Tibial artery (tissue), 4 donors: ENCODE data around the gene TWSG1.

ENCODE experiments used
- DNase-seq, 2 donors: peaks; one replicate each; pipeline ENCODE4 v3.0.0-alpha.2; 2019
- H3K27ac ChIP-seq, 2 donors: fragments of 200-600 bp; sonication (generic) in 1 of 2; 1 replicate in 1 of 2; 2 replicates in 1 of 2; pipeline ENCODE4 v1.5.1; 2018 to 2019; ENCODE audit warnings: mild to moderate bottlenecking in 1 of 2
- H3K27me3 ChIP-seq, 2 donors: fragments of 200-600 bp; sonication (generic) in 1 of 2; one replicate each; pipeline versions ENCODE4 v1.5.1 to v1.6.0; 2016 to 2019
- H3K36me3 ChIP-seq, 3 donors: fragments of 200-600 bp; sonication (generic) in 2 of 3; one replicate each; pipeline ENCODE4 v1.5.1; 2016 to 2019; ENCODE audit warnings: mild to moderate bottlenecking in 2 of 3
- H3K4me1 ChIP-seq, 4 donors: fragments of 200-600 bp; sonication (generic) in 2 of 4; 1 replicate in 3 of 4; 2 replicates in 1 of 4; pipeline ENCODE4 v1.5.1; 2016 to 2019
- H3K4me3 ChIP-seq, 2 donors: fragments of 200-600 bp; sonication (generic) in 1 of 2; 1 replicate in 1 of 2; 2 replicates in 1 of 2; pipeline ENCODE4 v1.5.1; 2018 to 2019; ENCODE audit warnings: mild to moderate bottlenecking in 2 of 2
- H3K9me3 ChIP-seq, 3 donors: fragments of 200-600 bp; sonication (generic) in 1 of 3; one replicate each; pipeline ENCODE4 v1.5.1; 2016 to 2019
- intact Hi-C: fragments of 100-400 bp; cut with DNase I; formaldehyde crosslinking; loops from one replicate; pipeline ENCODE4 v1.15.0; 2023; ENCODE audit warnings: low total_unique reads
- TF ChIP-seq, protein P1 (sequence below), 2 experiments: fragments of 200-600 bp in 1 of 2; fragments of 450-650 bp in 1 of 2; IDR thresholded peaks; one replicate each; pipeline ENCODE4 v1.5.1; 2017 to 2019; ENCODE audit warnings: antibody characterized with exemption in 2 of 2, mild to moderate bottlenecking in 1 of 2, moderate library complexity in 1 of 2

The TWSG1 gene

GRCh38 chr18:9403795-9404564 is 69.4 kb downstream of the TWSG1 start:
- no peak overlapping the region for H3K4me3 ChIP-seq
- no peaks in the 10 kb centered on the region for H3K9me3 ChIP-seq
- H3K27me3 ChIP-seq: no peaks in the 10 kb centered on the region
- H3K4me1 ChIP-seq: no peaks in the 10 kb centered on the region
- TF ChIP-seq, protein P1, sequence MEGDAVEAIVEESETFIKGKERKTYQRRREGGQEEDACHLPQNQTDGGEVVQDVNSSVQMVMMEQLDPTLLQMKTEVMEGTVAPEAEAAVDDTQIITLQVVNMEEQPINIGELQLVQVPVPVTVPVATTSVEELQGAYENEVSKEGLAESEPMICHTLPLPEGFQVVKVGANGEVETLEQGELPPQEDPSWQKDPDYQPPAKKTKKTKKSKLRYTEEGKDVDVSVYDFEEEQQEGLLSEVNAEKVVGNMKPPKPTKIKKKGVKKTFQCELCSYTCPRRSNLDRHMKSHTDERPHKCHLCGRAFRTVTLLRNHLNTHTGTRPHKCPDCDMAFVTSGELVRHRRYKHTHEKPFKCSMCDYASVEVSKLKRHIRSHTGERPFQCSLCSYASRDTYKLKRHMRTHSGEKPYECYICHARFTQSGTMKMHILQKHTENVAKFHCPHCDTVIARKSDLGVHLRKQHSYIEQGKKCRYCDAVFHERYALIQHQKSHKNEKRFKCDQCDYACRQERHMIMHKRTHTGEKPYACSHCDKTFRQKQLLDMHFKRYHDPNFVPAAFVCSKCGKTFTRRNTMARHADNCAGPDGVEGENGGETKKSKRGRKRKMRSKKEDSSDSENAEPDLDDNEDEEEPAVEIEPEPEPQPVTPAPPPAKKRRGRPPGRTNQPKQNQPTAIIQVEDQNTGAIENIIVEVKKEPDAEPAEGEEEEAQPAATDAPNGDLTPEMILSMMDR (IDR thresholded peaks at IDR 0.05): no peak
- DNase-seq: no peak
- H3K36me3 ChIP-seq: peaks cover 11 to 13% (median 13%) of the 10 kb centered on the region in 3 donors
- intact Hi-C loops: no loop called here
- H3K27ac ChIP-seq: no peak overlapping the region

DNA sequence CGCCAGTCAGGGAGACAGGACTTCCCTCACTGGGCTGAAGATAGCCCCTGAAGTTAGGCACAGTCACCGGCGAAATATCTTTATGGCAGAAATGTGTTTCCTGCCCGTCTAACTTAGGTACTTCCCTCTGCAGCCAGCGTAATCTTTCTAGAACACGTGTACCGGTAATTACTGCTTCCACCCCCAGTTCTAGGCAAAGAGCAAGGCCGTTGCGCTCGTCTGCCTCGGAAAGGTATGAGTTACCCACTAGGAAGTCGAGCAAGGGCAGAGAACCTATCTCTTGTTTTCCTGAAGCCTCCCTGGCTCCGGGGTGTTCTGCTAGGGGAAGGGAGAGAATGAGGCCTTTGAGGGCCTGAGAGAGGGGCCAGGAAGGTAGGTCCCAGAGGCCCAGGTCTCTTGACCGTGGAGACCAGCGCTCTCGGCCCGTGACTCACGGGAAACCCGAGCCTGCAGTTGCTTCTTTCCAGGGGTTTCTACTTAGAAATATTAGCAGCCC is 70.0 kb downstream of the TWSG1 start:
- Histone ChIP-seq H3K36me3 (peaks cover 7 to 11% (median 8%) of the 10 kb centered on the region in 3 donors), H3K4me1 (no peaks in the 10 kb centered on the region), H3K9me3 (no peaks in the 10 kb centered on the region), H3K27ac (no peak overlapping the region), H3K4me3 (no peak overlapping the region), H3K27me3 (no peaks in the 10 kb centered on the region)
- intact Hi-C loops: no loop called here
- peak in 1 of 2 donors; percentile 44 for DNase-seq
- TF ChIP-seq, protein P1 (IDR thresholded peaks at IDR 0.05): no peak

DNA sequence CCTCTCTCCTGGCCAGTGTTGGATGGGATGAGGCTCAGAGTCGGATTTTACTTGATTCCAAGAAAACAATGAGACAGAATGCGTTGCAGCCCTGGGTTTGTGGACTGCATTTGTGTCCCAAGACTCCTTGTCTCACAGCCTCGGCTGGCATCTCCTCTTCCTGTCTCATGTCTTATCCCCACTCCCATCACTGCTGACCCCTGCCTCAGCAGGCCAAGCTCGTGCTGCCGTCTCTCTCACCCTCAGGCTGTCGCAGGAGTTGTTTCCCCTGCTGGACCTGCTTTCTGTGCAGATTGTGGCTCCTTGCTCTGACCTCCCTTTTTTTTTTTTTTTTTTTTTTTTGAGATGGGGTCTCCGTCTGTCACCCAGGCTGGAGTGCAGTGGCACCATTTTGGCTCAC is 70.6 kb downstream of the TWSG1 start:
- H3K27ac ChIP-seq: no peak overlapping the region
- H3K4me3 ChIP-seq: no peak overlapping the region
- TF ChIP-seq, protein P1 (IDR thresholded peaks at IDR 0.05): no peak
- intact Hi-C loops: no loop called here
- H3K36me3 ChIP-seq: peaks cover 7 to 11% (median 8%) of the 10 kb centered on the region in 3 donors
- DNase-seq: no peak
- no peaks in the 10 kb centered on the region for H3K4me1 ChIP-seq
- no peaks in the 10 kb centered on the region for H3K27me3 ChIP-seq
- H3K9me3 ChIP-seq: no peaks in the 10 kb centered on the region

DNA sequence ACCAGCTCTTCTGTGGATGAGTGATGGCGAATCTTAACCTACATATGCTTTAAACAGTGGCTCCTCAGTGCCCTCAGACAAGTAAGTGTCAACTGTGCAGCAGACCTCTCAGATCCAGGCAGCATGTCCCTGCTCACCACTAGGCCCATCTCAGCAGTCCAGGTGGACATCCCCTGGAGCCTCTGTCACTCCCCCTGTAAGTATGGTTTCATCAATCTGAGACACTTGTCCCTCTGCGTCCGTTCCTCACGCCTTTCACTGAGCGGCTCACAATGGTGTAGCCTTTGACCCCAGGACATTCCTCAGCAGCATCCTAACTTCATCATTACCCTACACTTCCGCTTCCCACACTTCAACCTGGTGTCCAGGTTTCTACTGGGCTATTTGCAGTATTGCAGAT is 71.4 kb downstream of the TWSG1 start:
- DNase-seq: no peak
- no peaks in the 10 kb centered on the region for H3K27me3 ChIP-seq
- peaks cover 7 to 11% (median 8%) of the 10 kb centered on the region in 3 donors for H3K36me3 ChIP-seq
- intact Hi-C loops: no loop called here
- H3K4me3 ChIP-seq: no peak overlapping the region
- H3K9me3 ChIP-seq: no peaks in the 10 kb centered on the region
- no peak overlapping the region for H3K27ac ChIP-seq
- no peaks in the 10 kb centered on the region for H3K4me1 ChIP-seq
- TF ChIP-seq, protein P1 (IDR thresholded peaks at IDR 0.05): no peak

DNA sequence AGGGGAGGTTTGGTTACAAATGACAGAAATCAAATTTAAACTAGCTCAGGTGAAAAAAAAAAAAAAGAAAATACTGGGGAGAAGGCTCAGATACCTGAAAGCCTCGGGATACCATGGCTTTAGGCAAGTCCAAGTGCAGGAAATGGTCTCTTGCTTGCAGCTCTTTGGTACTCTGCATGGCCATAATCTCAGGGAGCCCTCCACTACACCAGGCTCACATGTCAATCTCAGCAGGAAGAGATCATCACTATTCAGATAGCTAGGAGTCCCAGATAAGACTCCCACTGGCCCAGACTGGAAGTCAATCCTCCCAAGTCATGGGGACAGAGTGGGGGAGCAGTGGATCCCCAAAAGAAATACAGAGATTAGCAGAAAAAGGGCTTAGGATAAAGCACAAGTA is 75.9 kb downstream of the TWSG1 start:
- Histone ChIP-seq H3K36me3 (no peaks in the 10 kb centered on the region), H3K4me1 (no peaks in the 10 kb centered on the region), H3K9me3 (no peaks in the 10 kb centered on the region), H3K27me3 (no peaks in the 10 kb centered on the region), H3K4me3 (no peak overlapping the region), H3K27ac (no peak overlapping the region)
- TF ChIP-seq, protein P1 (IDR thresholded peaks at IDR 0.05): no peak
- DNase-seq: no peak
- intact Hi-C loops: no loop called here
